ENCODE measurements around the gene ZG16B. TPM values are rescaled to one million over a fixed set of nuclear protein-coding genes. Genes with fewer than 3 reads are reported as not detected.

The ZG16B gene
- total RNA-seq, 1 donor: 0.86 TPM

- TF ChIP-seq CTCF (IDR thresholded peaks at IDR 0.05; ENCODE audit: insufficient read depth, low read depth, low read length): no peak
- DNase-seq (ENCODE audit: low read depth): no peak
- H3K4me3 ChIP-seq (ENCODE audit: low read depth, low read length): no peak overlapping the region
Measured at GRCh38 chr16:2828521-2828840, 1.6 kb upstream of the ZG16B start.

- H3K4me3 ChIP-seq (ENCODE audit: low read depth, low read length): no peak overlapping the region
- no peak for DNase-seq (ENCODE audit: low read depth)
- TF ChIP-seq CTCF (IDR thresholded peaks at IDR 0.05; ENCODE audit: insufficient read depth, low read depth, low read length): no peak
Measured at GRCh38 chr16:2828876-2829430, 1.1 kb upstream of the ZG16B start.

- H3K4me3 ChIP-seq (ENCODE audit: low read depth, low read length): no peak overlapping the region
- DNase-seq (ENCODE audit: low read depth): no peak
- TF ChIP-seq CTCF (IDR thresholded peaks at IDR 0.05; ENCODE audit: insufficient read depth, low read depth, low read length): no peak
Measured at GRCh38 chr16:2830355-2830695, 222 bp downstream of the ZG16B start.

- no peak for TF ChIP-seq CTCF (IDR thresholded peaks at IDR 0.05; ENCODE audit: insufficient read depth, low read depth, low read length)
- no peak for DNase-seq (ENCODE audit: low read depth)
- no peak overlapping the region for H3K4me3 ChIP-seq (ENCODE audit: low read depth, low read length)
Measured at GRCh38 chr16:2831203-2831602, 1.1 kb downstream of the ZG16B start.

GRCh38 chr16:2833776-2834175 is 3.7 kb downstream of the ZG16B start:
- no peak for TF ChIP-seq CTCF (IDR thresholded peaks at IDR 0.05; ENCODE audit: insufficient read depth, low read depth, low read length)
- no peak for DNase-seq (ENCODE audit: low read depth)

GRCh38 chr16:2834968-2835367 is 4.9 kb downstream of the ZG16B start:
- H3K4me3 ChIP-seq (ENCODE audit: low read depth, low read length): no peak overlapping the region
- no peak for DNase-seq (ENCODE audit: low read depth)
- TF ChIP-seq CTCF (IDR thresholded peaks at IDR 0.05; ENCODE audit: insufficient read depth, low read depth, low read length): no peak

More at GRCh38 chr16:2833776-2834175, 3.7 kb downstream of the ZG16B start:
- H3K4me3 ChIP-seq (ENCODE audit: low read depth, low read length): no peak overlapping the region
